A172 (cell line): ENCODE data around the gene CACNA1D. TPM values are rescaled to one million over a fixed set of nuclear protein-coding genes. Genes with fewer than 3 reads are reported as not detected.

Source experiments
- DNase-seq: peaks from one replicate; pipeline ENCODE4 v3.0.0-alpha.2; 2015; ENCODE audit warnings: low spot score
- total RNA-seq: library from RNA; depleted of rRNA; stranded (reverse); fragments of >200 nt; shearing (Covaris generic); gene quantifications from 2 replicates; pipeline ENCODE4 v1.2.3, GENCODE V29; 2014

The CACNA1D gene
- total RNA-seq, 1 experiment from 2014 or later = not detected

DNA sequence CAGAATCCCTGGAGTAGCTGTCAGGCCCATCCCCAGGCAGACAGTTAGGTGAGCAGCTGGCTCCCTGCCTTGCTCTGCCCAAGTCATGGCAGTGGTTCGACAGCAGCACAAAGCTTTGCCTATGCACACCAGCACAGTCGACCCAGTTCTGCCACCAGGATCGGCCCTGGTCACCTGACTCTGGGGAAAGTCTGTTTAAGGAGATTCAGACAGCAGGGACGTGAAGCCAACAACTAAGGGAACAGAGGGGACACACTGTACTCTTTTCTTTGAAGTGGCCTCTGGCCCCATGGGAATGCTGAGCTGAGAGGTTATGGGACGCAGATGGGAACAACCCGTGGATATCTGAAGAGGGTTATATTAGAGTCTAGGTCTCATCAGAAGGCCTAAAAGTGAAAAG is 217.0 kb downstream of the CACNA1D start:
- DNase-seq = no peak

DNA sequence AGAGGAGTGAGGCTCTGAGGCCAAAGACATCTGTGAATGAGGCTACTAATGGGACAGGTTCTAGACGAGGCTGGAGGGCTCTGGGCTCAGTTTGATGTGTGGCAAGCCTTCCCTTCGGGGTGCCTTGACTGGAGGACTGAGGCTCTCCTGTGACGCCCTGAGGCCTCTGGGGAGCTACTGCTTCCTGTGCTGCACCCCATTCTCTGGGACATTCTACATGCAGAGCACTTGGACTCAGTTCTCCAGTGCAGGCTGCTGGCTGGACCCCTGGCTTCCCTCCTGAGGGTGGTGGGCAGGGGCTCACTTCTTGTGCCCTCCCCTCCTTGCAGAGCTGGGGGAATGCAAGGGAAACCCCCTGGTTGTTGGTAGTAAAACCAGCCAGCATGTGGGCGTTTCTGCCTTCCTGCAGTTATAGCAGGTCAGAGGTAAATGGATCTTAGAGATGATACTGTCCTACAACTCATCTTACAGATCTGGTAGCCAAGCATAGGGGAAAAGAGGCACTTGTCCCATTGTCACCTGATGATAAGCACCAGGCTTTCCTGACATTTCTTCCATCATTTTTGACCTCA is 218.5 kb downstream of the CACNA1D start:
- DNase-seq = no peak

DNA sequence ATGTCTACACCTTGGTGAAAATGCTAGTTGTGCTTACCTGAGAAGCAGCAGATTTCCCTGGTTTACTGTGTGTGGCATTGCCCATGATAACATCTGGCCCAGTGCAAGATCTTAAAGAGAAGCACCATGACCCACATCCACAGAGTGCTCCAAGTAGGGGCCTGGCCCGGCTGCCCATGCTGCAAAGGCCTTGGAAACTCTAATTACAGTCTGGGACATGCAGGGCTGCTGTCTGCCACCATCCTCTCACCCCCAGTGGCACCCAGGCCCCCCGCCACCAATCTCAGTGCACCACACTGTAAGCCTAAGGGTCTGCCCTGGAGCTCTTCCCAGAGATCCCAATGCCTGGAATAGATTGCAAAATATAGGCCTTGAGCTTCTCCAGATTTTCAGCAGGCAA is 219.2 kb downstream of the CACNA1D start:
- no peak for DNase-seq

DNA sequence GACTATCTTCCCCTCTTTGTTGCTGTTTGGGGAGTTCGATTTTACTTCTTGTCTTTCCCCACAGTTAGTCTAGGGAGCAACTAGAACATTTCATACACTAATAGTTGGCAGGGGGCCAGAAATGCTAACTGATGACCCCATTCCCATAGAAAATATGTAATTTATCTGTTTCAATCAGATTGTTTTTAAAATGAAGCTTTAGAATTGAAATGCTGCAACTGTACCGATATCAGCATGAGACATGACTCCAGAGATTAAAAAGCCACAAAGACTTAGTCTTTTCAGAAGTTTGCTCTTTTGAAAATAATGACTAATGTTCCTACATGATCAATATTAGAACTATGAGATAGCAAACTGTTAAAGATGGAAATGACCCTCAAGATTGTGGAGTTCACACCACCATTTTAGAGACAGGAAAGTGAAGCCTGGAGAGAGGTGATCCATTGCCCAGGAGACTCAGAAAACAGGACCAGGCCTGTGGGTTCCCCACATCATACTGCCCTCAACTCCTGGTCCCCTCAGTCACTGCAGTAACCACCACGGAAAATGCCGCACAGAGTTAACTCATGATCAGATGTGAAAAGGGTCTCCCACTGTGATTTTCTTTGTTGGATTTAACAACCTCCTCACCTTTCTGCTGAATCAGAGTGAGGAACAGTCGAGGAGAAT is 221.5 kb downstream of the CACNA1D start:
- DNase-seq = peak; percentile 15

DNA sequence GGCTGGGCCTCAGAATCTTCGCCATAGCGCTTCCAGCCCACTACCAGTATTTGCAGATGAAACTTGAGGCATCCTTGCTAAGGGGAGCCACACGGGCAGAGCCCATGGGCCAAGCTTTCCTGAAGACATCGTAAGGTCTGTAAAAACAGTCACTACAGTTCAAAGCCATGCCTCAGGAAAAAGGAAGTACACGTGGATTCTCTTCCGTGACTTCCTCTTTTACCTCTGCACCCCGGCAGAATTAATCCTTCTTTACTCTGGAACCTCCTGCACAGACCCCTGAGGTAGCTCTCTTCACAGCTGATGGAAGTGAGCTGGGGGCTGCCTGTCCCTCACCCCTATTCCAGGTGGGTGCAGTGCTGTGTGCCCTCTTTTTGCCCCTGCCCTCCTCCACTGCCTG is 222.6 kb downstream of the CACNA1D start:
- DNase-seq = no peak

DNA sequence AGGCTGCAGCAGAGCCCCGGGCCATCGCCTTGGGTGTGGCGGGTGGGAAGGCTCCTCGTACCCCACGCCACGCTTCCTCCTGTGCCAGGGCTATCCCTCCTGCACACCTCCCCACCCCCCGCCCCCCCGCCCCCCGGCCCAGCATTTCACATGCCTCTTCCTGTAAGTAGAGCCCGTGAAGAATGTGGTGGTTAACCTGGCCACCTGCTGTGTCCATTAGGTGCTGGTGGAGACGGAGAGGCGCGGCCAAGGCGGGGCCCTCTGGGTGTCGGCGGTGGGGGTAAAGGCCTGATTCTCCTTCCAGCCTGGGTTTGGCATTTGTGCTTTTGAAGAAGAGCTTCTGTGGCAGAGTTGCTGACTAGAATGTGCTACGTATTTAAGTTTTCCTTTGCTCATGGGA is 224.1 kb downstream of the CACNA1D start:
- no peak for DNase-seq

DNA sequence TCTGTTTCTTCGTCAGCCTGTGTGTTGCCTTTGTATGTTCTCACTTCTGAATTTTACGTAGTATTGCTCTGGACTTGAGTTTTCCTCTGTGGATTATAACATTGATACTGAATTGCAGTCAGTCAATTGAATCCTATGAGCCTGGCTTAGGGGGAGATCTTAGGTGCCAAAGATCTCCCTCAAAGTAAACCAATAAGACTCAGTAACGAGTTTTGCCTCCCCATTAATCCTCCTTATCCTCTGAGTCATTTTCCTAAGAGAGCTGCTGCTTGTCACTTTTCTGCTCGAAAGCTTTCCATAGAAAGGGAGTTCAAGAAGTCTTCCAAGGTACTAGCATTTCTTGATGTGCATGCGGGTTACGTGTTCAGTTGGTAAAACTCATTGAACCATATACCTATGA is 225.4 kb downstream of the CACNA1D start:
- no peak for DNase-seq

DNA sequence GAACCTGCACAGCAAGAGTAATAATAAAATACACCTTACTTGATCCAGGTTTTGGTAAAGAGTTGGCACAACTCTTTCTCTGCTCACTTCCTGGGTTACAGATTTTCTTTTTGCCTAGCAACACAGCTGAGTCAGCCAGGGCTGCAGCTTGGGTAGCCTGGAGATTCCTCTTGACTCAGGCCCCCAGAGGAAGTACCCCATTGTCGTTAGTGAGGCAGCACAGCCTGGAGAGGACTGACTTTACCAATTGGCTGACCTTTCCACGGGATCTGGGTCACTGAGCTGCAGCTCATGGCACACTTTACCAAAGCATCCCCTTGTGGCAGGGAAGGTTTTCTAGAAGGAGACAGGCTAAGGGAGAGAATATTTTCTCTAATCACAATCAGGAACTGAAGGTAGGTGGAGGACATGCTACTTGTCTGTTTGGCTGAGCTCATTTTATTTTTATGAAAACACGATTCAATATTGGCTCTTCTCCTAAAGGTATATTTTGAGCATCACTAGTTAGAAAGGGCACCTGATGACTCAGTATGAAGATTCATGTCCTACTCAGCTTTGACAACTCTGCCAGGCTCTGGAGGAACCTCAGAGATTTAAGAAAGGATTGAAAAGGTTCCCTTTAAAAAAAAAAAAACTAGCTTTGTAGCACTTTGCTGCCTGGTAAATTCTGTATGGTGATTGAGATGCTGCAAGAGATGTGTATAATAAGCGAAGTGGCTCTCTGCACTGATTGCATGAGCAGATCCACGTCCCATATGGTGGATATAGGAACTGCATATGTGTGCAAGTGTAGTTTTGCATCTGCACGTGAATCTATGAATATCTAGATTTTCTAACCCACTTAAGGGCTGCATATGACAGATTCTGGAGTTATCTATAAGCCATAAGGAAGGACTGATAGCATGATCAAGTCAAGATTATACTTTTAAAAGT is 227.0 kb downstream of the CACNA1D start:
- DNase-seq = peak; percentile 42

DNA sequence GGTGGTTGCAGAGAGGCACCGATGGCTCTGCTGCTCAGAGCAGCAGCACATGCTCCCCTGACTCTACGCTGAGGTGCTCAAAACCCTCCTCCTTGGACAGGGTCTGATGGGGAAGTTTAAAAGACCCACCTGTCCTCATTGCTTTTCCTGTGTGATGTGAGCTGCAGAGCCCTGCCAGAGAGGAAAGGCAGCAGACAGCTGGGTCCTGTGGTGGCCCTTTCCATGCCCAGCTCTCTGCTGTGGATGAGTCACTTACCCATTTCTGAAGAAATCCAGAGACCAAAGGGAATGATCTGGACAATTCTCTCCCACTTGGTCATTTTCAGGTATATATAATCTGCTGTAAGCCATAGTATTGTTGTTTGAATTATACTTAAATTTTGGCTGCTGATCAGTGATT is 230.2 kb downstream of the CACNA1D start:
- DNase-seq = peak; percentile 12

DNA sequence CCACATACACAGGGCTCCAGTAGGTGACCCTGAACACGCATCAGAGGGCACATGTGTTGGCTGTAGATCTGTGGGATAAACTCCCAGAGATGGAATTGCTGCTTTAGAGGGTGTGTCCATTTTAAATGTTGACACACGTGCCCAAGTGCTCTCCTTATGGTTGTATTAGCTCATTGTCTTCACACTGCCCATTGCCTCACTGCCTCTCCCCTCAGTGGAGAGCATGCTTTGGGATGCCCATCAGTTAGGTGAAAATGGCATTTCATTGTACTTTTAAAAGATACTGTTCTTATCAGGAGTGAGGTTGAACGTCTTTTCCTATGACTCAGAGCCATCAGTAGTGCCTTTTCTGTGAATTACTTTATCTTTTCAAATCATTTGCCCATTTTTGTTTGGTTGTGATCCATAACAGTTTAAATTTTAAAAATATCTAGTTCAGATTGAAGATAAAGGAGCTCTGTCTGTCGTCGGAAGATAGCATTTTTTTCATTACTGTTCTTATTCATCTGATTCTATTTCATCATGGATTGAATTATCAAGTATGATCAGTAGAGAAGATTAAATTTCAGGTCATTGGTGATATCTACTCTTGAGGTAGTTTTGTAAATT is 231.1 kb downstream of the CACNA1D start:
- peak; percentile 6 for DNase-seq

DNA sequence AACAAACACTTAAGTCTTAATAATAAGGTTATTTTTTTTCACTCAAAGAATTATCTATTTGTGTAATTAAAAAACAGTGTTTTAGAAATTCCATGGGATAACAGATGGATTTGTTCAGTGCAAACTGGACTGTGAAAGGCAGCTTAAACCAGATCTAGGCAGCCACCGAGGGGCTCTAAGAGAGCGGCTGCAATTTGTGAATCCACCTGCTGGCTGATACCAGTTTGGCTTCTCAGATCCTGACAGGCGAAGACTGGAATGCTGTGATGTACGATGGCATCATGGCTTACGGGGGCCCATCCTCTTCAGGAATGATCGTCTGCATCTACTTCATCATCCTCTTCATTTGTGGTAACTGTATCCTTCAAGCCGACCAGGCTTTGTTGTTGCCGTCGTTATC is 232.2 kb downstream of the CACNA1D start:
- no peak for DNase-seq

DNA sequence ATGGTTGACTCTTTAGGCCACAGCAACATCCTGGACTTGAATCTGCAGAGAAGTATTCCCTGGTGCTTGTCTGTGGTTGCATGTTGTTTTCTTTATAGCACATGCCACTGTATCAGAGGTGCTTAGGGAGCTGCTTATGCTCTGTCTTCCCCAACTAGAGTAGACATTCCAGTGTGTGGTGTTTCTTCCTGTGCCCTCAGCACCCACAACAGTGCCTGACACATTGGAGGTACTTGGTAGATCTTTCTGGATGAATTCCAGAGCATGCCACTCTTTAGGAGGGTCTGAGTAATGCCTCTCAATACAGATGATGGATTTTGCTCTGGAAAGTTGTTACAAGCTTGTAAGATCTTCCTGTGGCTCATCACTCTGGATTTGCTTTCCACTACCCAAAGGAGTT is 234.2 kb downstream of the CACNA1D start:
- no peak for DNase-seq

DNA sequence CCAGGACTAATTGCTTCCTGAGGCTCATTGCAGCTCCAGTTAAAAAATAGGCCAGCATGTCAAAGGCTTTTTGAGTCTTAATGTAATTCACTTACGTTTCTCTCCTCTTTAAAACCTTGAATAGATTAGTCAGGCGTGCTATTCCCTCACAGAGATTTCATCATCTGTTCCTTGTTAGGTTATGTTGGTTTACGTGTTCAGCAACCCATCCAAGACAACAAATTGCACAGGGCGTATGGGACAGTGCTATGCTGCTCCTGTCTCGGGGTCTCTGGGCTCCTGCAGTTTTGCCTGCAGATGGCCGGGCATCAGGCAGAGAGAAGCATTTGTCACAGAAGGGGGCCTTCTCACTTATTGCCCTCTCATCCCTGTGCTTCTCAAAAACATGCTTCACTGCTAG is 234.7 kb downstream of the CACNA1D start:
- no peak for DNase-seq

DNA sequence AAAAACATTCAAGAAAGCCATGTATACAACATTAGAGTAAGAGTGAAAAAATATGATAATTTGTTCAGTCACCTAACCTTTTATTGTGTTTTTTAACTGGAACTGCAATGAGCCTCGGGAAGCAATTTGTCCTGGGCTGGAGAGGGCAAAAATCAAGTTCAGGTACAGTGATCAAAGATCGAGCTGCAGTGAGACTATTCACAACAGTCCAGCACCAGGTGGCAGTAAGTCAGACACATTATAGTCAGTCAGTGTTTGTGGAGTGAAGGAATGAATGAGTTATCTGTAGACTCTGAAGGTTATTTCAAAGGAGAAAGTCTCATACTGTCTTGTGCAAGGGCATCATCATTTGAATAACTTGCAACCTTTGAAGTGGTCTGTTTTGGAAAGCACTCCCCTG is 235.2 kb downstream of the CACNA1D start:
- DNase-seq = no peak

DNA sequence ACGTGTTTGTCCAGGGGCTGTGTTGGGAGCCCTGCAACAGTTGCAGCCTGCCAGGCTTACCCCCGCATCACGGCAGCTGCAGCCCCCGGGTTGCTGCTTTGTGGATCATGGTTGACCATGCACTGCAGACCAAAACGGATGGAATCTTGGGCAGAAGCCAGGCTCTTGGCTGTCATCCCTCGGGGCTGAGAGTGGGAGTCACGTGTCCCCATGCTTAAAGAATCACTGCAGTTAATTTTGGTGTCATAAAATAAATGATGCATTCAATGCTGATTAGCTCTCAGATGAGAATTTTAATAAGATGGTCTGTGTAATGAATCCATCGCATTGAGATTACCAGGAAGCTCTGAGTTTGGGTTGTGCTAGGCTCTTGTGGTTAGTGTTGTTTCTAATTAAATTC is 236.2 kb downstream of the CACNA1D start:
- no peak for DNase-seq

DNA sequence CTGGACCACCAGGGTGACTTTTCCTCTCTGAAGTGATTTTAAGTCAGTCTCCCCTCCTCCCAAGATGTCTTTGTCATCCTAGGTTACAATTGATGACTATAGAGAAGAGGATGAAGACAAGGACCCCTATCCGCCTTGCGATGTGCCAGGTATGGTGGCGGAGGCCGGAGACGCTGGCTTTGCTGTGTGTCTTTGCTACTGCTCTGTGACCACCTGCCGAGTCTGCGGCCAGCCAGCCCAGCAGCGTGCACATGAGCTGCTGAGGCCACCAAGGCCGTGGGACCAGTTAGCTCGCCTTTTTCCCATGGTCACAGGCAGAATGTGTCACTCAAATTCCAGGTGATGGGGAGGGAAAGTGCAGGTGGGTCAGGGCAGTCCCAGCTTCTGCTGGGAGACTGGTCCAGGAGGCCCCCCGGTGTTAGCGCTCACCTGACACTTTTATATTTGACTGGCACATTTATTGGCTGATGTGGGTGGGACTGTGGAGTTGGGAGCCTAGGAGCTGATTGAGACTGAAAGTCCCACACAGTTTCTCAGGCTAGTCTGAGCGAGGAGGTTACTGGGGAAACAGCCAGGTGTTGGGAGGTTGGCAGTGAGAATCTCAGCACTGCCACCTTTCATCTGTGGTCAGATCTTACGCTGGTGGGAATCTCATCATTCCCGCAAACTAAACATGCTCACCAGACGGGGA is 237.7 kb downstream of the CACNA1D start:
- no peak for DNase-seq

DNA sequence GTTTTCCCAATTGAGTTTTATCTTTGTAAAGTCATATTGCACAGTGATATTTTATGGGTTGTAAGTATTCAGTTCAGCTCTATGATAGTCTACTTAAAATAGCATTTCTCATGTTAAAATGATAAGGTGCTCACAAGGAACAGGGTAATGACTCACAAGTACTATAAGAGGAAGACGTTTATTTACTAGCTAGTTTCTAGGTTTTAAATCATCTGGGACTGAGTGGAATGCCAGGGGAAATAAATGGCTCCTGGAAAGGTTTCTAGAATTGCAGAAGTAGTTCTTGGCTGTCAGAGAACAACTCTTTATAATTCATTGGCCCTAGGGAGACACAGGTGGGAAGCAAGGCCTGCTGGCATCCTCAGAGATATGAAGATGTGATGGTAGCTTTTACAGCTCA is 239.0 kb downstream of the CACNA1D start:
- DNase-seq = peak; percentile 39

DNA sequence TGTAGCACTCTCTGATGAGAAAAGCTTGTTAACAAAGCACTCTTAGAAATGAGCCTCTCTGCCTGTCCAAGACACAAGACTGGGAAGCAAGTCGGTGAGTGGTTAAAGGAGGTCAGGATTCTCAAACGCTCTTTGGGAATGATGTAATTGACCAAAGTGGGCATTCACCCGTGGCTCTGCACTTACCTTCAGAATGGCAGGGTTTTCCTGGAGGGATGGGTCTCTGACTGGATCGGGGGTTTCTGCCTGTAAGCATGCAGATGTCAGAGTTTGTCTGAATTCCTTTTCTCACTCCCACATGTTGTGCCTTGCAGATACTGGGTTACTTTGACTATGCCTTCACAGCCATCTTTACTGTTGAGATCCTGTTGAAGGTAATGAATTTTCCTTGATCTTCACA is 245.6 kb downstream of the CACNA1D start:
- DNase-seq = no peak

DNA sequence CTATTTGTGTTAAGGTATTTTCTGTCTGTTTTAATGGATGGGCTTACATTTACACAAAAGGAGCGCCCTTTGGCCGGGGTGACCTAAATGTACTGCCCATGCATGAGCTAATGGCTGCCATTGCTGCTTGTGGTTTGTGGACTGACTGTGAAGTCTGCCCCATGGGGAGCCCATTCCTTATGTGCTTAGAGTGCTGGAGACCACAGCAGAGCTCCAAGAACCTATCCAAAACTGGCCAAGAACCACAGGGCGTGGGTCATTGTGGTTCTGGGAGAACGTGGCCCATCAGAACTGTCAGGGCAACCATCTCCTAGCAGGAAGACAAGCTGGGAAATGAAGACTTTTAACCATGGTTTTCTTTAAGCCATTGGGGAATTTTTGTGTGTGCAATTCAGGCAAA is 246.5 kb downstream of the CACNA1D start:
- DNase-seq = peak; percentile 3

DNA sequence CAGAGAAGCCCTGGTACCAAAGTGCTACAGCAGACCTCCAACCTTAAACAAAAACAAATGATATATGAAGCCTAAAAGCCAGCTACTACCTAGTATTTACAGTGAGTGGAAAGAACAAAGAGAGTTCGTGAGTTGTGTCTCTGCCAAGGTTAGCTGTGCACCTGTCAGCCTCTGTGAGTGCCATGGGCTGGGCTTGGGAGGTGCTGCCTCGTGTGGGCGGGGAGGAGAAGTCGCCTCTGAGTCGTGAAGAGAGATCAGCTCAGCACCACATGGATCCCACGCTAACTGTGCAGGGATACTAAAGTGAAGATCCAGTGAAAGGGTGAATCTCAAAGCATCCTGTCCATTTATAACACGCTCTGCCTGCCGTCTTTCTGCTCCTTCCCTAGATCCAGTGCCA is 249.9 kb downstream of the CACNA1D start:
- no peak for DNase-seq

DNA sequence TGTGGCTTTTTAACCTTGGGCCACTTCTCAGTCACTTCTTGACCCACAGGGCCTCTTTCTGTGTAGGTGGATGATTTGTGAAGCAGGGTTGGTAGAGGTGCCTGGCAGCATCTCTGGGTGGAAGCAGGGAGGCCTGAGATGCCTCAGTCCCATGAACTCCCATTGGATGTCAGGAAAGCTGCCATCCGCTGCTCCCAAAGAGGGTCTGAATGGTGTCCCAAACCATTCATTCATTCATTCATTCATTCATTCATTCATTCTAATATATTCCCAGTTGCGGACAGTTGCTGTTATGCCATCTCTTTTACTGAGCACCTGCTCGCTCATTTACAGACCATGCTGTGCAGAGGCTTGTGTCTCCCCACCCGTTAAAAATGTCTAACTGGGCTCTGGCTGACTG is 253.1 kb downstream of the CACNA1D start:
- DNase-seq = no peak
